Naive thymus-derived CD4-positive, alpha-beta T cell (primary cell): ENCODE measurements around the gene GRK2. TPM values are rescaled to one million over a fixed set of nuclear protein-coding genes. Genes with fewer than 3 reads are reported as not detected.

Experiments
- ATAC-seq: fragments of 150-1000 bp; cut with Tn5 transposase; 2 replicates; pipeline ENCODE4 v1.10.0; 2021; ENCODE audit warnings: mild to moderate bottlenecking, moderate library complexity
- CTCF ChIA-PET: fragments of 350-600 bp; sonication (Branson Sonifier 250); formaldehyde crosslinking; loops from one replicate; lab custom pipeline; 2021; ENCODE audit warnings: antibody characterized with exemption; lab: Charles Lee
- POLR2A ChIA-PET: fragments of 350-600 bp; sonication (Branson Sonifier 250); formaldehyde crosslinking; loops from one replicate; lab custom pipeline; 2021; ENCODE audit warnings: antibody characterized with exemption, inconsistent platforms; lab: Charles Lee
- DNase-seq, 9 donors: peaks; one replicate each; pipeline versions ENCODE4 v3.0.0 to v3.0.0-alpha.2; 2020 to 2022; ENCODE audit warnings: mixed read lengths in 1 of 9
- H3K27ac ChIP-seq: one replicate; pipeline ENCODE4 v1.7.0; 2013; ENCODE audit warnings: mild to moderate bottlenecking, low read depth, low read length, moderate library complexity
- H3K27me3 ChIP-seq, 2 donors: one replicate each; pipeline ENCODE4 v1.7.0; 2013; ENCODE audit warnings: low read length in 2 of 2, mild to moderate bottlenecking in 2 of 2, moderate library complexity in 2 of 2; ENCODE audit not compliant: control insufficient read depth in 2 of 2, insufficient read depth in 2 of 2
- H3K36me3 ChIP-seq, 3 experiments: 1 replicate in 2 of 3; 2 replicates in 1 of 3; pipeline ENCODE4 v1.7.0; 2013; ENCODE audit warnings: low read length in 3 of 3, mild to moderate bottlenecking in 3 of 3, moderate library complexity in 1 of 3; ENCODE audit not compliant: insufficient read depth in 3 of 3, control insufficient read depth in 2 of 3
- H3K4me1 ChIP-seq, 2 donors: one replicate each; pipeline ENCODE4 v1.7.0; 2013; ENCODE audit warnings: low read length in 2 of 2, mild to moderate bottlenecking in 2 of 2, moderate library complexity in 1 of 2; ENCODE audit not compliant: control insufficient read depth in 2 of 2, insufficient read depth in 2 of 2
- H3K4me3 ChIP-seq: 2 replicates; pipeline ENCODE4 v1.7.0; 2013; ENCODE audit warnings: mild to moderate bottlenecking, low read length
- H3K9me3 ChIP-seq, 3 experiments: 1 replicate in 2 of 3; 2 replicates in 1 of 3; pipeline ENCODE4 v1.7.0; 2013; ENCODE audit warnings: low read length in 3 of 3; ENCODE audit not compliant: control insufficient read depth in 2 of 3
- H3K27ac Mint-ChIP-seq, 9 donors: one replicate each; pipeline ENCODE4 v1.8.0; 2020 to 2022; ENCODE audit warnings: mixed read lengths in 9 of 9, mild to moderate bottlenecking in 8 of 9, moderate library complexity in 5 of 9, inconsistent platforms in 2 of 9
- H3K27me3 Mint-ChIP-seq, 5 donors: one replicate each; pipeline ENCODE4 v1.8.0; 2021 to 2022; ENCODE audit warnings: mixed read lengths in 5 of 5, mild to moderate bottlenecking in 1 of 5
- H3K36me3 Mint-ChIP-seq, 5 donors: one replicate each; pipeline ENCODE4 v1.8.0; 2020 to 2022; ENCODE audit warnings: mixed read lengths in 5 of 5, mild to moderate bottlenecking in 3 of 5, inconsistent platforms in 1 of 5
- H3K4me1 Mint-ChIP-seq, 7 donors: one replicate each; pipeline ENCODE4 v1.8.0; 2020 to 2022; ENCODE audit warnings: mixed read lengths in 7 of 7, mild to moderate bottlenecking in 3 of 7, inconsistent platforms in 1 of 7
- H3K4me3 Mint-ChIP-seq, 10 donors: one replicate each; pipeline ENCODE4 v1.8.0; 2020 to 2022; ENCODE audit warnings: mild to moderate bottlenecking in 10 of 10, mixed read lengths in 10 of 10, moderate library complexity in 6 of 10, inconsistent platforms in 2 of 10
- H3K9me3 Mint-ChIP-seq, 11 donors: one replicate each; pipeline ENCODE4 v1.8.0; 2020 to 2022; ENCODE audit warnings: mixed read lengths in 11 of 11, mild to moderate bottlenecking in 4 of 11, inconsistent platforms in 1 of 11, moderate library complexity in 1 of 11
- intact Hi-C, 2 donors: fragments of 100-400 bp; cut with micrococcal nuclease; formaldehyde crosslinking; loops; one replicate each; pipeline ENCODE4 v1.15.1; 2023
- polyA plus RNA-seq, 2 donors: library from polyadenylated mRNA; unstranded; fragments of 300-500 nt; fragmentation: Illumina TruSeq; gene quantifications; one replicate each; pipeline ENCODE4 v1.2.3, GENCODE V29; 2021
- total RNA-seq, 6 experiments: library from RNA in 5 of 6; stranded (reverse) in 5 of 6; gene quantifications; 1 replicate in 5 of 6; 2 replicates in 1 of 6; pipeline ENCODE4 v1.2.3 and lab custom pipeline; 2021 to 2026

GRK2 gene
- total and polyA plus RNA-seq, 7 experiments from 2014 or later, result 18.5 to 399 (median 310) TPM

DNA sequence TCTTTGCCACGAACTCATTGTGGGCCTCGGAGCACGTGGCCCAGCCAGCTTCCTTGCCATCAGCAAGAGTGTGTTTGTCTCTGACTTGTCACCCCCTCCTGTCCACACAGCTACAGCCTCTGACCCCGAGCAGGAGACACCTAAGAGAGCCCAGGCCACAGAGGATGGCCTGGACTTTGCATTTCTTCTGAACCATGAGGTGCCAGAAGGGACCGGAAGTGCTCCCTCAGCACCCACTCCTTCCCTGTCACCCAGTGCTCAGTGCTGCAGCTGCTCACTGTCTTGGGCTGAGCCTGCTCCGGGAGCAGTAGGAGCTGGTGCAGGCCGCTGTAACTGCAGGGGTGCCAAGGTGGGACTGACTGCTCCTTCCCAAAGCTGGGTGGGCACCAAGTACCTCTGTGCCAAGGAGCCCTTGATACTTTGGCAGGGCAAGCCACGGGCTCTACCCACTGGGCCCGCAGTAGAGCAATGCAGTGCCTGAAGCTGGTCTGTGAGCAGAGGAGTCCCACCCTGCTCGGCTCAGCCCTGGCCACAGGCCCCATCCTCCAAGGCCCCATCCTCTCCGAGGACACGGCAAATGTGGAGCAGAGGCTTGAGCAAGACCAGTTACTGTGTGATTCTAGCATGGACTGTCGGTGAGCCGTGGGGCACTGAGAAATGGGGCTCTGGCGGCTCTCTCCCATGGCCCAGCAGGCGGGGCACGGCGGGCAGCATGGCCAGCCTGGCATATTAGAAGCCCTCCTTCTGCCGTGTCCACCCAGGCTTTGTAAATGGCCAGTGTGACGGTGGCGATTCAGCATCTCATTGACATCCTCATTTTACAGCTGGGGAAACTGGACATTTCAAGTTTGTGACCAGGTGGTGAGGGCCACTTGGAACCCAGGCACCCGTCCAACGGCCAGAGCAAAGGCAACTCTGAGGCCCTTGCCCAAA lies 6.3 kb downstream of the GRK2 start:
- POLR2A ChIA-PET, result interaction anchor here (0.8 to 15.1 kb wide), 11 partner anchors 10 to 157 kb away, joined by 3 to 729 read pairs (median 10); partner anchors contain the start of genes ANKRD13D and POLD4
- H3K36me3 ChIP-seq, result peaks cover 0 to 16% (median 5%) of the 10 kb centered on the region in 3 experiments
- peak in 2 of 9 donors; percentile 38 for DNase-seq
- H3K27me3 ChIP-seq, result no peaks in the 10 kb centered on the region
- intact Hi-C loops, result loop anchor here in 1 of 2 donors (5.0 kb wide), 1 partner anchor 130 kb away; the partner anchor contains the start of genes PPP1CA and TBC1D10C
- H3K27me3 Mint-ChIP-seq, result no peaks in the 10 kb centered on the region
- no peaks in the 10 kb centered on the region for H3K9me3 ChIP-seq
- H3K4me1 Mint-ChIP-seq, result peaks cover 57 to 96% (median 88%) of the 10 kb centered on the region in 7 donors
- CTCF ChIA-PET, result interaction anchor here (0.8 to 2.2 kb wide), 7 partner anchors 9 to 342 kb away, joined by 3 to 19 read pairs (median 6); partner anchors contain the start of gene ANKRD13D
- peaks cover 0 to 62% (median 17%) of the 10 kb centered on the region in 5 donors for H3K36me3 Mint-ChIP-seq
- peaks cover 92 to 93% of the 10 kb centered on the region in 2 donors for H3K4me1 ChIP-seq
- H3K27ac Mint-ChIP-seq, result peak overlapping the region; percentile 87 to 100 (median 97)
- H3K9me3 Mint-ChIP-seq, result no peaks in the 10 kb centered on the region
- peak overlapping the region; percentile 93 for H3K27ac ChIP-seq
- no peak for ATAC-seq
- H3K4me3 Mint-ChIP-seq, result peak overlapping the region; percentile 91 to 99 (median 96)
- peak overlapping the region; percentile 94 for H3K4me3 ChIP-seq

DNA sequence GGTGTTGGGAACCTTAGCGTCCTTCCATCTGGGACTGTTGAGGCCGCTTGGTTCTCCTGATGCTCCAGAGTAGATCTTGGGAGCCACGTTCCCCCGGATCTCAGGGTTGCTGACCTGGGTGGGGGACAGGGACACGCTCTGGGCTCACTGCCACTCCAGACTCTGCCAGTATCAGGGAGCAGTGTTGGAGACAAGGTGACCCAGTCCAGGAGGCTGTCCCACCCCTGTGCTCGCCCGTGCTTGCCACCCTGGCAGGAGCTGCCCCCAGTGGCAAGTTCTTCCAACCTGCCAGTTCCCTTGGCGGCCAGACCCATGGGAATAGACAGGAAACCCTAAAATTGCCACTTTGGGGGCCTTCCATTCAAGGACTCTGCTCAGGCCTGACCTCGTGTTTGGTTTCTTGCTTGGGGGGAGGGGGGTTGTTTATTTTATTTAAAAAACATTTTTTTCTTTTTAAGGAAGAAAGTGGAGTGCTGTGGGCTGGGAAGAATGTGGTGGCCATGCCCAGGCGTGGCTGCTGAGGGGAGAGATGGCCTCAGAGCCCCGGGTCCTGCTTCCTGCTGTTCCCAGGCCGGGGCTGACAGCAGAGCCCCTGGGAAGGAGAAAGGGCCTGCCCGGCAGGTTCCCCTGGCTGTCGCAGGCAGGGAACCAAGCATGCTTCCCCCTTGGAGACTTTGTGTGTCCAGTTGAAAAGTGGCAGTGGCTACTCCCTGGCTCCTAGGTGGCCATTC lies 7.2 kb downstream of the GRK2 start:
- Histone ChIP-seq H3K27ac (peak overlapping the region; percentile 93), H3K36me3 (peaks cover 0 to 17% (median 5%) of the 10 kb centered on the region in 3 experiments), H3K4me3 (peak overlapping the region; percentile 94), H3K4me1 (peaks cover 96 to 98% of the 10 kb centered on the region in 2 donors), H3K9me3 (no peaks in the 10 kb centered on the region), H3K27me3 (no peaks in the 10 kb centered on the region)
- DNase-seq, result no peak
- Mint-ChIP-seq H3K9me3 (no peaks in the 10 kb centered on the region), H3K36me3 (peaks cover 0 to 55% (median 12%) of the 10 kb centered on the region in 5 donors), H3K27ac (peak overlapping the region in 8 of 9 donors; percentile 93 to 100 (median 98)), H3K4me1 (peaks cover 60 to 99% (median 85%) of the 10 kb centered on the region in 7 donors), H3K4me3 (peak overlapping the region; percentile 51 to 99 (median 96)), H3K27me3 (no peaks in the 10 kb centered on the region)
- no peak for ATAC-seq
- intact Hi-C loops, result loop anchor here in 1 of 2 donors (5.0 kb wide), 1 partner anchor 129 kb away; the partner anchor contains the start of genes PPP1CA and TBC1D10C
- POLR2A ChIA-PET, result interaction anchor here (1.2 to 15.1 kb wide), 6 partner anchors 11 to 130 kb away, joined by 3 to 729 read pairs (median 8); partner anchors contain the start of genes ANKRD13D and TBC1D10C
- CTCF ChIA-PET, result interaction anchor here (0.8 to 2.2 kb wide), 4 partner anchors 14 to 341 kb away, joined by 3 to 19 read pairs (median 4); partner anchors contain the start of gene ANKRD13D

DNA sequence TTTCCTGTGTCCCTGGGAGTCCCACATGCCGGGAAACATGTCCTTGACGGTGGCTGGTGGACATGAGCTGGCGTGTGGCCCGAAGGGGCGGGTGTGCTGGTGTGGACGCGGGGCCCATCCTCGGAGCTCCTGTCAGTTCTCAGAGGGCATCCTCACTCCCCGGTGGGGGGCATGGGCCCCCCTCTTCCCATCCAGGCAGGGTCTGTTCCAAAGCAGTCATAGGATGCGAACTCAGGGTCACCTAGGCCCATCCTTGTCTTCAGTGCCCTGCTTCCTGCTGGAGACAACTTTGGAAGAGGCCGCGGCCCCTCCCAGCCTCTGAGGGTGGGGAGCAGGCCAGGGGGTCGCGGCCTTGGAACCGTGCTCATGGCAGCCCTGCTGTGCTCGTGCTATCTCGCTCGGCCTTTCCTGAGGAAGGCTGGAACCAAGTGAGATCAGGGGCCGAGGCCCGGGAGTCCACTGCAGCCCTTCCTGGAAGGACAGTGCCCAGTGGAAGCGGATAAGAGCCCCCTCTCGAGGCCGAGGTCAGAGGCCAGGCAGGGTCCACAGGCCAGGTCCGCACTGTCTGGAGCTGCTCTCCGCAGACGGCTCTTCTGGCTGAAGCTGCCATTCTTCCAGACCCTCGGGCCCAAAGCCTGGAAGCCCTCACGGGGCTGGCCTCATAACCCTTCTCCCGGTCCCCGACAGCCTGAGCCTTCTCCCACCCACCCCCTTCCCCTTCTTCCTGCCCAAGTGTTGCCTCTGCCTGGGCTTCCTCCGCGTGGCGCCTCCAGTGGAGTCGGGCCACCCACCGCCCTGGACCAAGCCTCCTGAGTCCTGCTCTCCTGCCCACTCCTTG lies 8.7 kb downstream of the GRK2 start:
- peak overlapping the region; percentile 87 to 100 (median 97) for H3K27ac Mint-ChIP-seq
- H3K4me1 Mint-ChIP-seq, result peaks cover 68 to 99% (median 84%) of the 10 kb centered on the region in 7 donors
- DNase-seq (no peak), ATAC-seq (no peak)
- no peaks in the 10 kb centered on the region for H3K9me3 ChIP-seq
- H3K9me3 Mint-ChIP-seq, result no peaks in the 10 kb centered on the region
- H3K36me3 ChIP-seq, result peaks cover 9 to 29% (median 13%) of the 10 kb centered on the region in 3 experiments
- H3K4me1 ChIP-seq, result peaks cover 96 to 98% of the 10 kb centered on the region in 2 donors
- peak overlapping the region; percentile 93 for H3K27ac ChIP-seq
- peak overlapping the region; percentile 62 to 99 (median 92) for H3K4me3 Mint-ChIP-seq
- peaks cover 3 to 53% (median 15%) of the 10 kb centered on the region in 5 donors for H3K36me3 Mint-ChIP-seq
- no peaks in the 10 kb centered on the region for H3K27me3 ChIP-seq
- CTCF ChIA-PET, result interaction anchor here (3.6 kb wide), 1 partner anchor 7 kb away, joined by 19 read pairs; the partner anchor contains the start of gene GRK2
- intact Hi-C loops, result loop anchor here in 1 of 2 donors (5.0 kb wide), 1 partner anchor 127 kb away; the partner anchor contains the start of genes PPP1CA and TBC1D10C
- H3K4me3 ChIP-seq, result peak overlapping the region; percentile 46
- POLR2A ChIA-PET, result interaction anchor here (0.6 to 15.1 kb wide), 5 partner anchors 8 to 82 kb away, joined by 3 to 729 read pairs (median 4); partner anchors contain the start of genes ANKRD13D and GRK2
- no peaks in the 10 kb centered on the region for H3K27me3 Mint-ChIP-seq

DNA sequence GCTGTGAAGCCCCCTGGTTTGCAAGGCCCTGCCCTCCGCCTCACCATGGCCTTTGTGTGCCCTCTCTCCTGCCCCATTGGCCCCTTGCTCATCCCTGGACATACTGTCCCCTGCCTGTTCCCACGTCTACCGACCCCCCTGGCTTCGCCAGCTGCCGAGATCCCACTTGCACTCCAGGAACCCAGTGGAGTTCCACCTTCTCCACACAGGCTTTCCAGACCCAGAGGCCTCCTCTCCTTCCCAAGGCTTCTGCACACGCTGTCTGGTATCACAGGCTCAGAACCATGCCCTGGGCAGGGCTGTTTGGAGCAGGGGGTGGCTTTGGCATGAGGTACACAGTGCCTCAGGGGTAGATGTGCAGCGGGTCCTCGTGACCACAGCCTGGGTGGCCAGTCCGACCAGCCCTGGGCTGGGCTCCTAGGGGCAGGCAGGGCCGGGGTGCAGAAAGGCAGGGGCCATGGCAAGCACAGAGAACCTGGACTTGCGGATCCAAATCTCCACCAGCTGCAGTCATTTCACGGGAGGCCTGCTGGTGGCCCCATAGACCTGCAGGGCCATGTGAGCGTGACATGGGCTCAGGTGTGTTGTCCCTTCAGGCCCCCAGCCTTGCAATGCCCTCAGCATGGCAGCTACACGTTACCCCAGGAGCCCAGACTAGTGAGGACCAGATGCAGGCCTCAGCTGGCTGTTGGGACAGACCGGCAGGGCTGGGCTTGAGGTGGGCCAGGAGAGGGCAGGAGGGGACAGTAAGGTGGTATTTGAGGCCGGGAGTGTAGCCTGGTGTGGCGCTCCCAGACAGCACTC lies 9.5 kb downstream of the GRK2 start:
- ATAC-seq, result no peak
- Mint-ChIP-seq H3K27me3 (no peaks in the 10 kb centered on the region), H3K4me3 (peak overlapping the region; percentile 62 to 99 (median 88)), H3K4me1 (peaks cover 63 to 96% (median 80%) of the 10 kb centered on the region in 7 donors), H3K9me3 (no peaks in the 10 kb centered on the region), H3K27ac (peak overlapping the region; percentile 87 to 100 (median 97)), H3K36me3 (peaks cover 3 to 48% (median 8%) of the 10 kb centered on the region in 5 donors)
- POLR2A ChIA-PET, result interaction anchor here (0.5 to 15.1 kb wide), 6 partner anchors 9 to 1205 kb away, joined by 3 to 729 read pairs (median 4); partner anchors contain the start of genes ANKRD13D and GRK2
- DNase-seq, result peak in 4 of 9 donors; percentile 30 to 49 (median 38)
- intact Hi-C loops, result loop anchor here in 1 of 2 donors (2.0 kb wide), 1 partner anchor 41 kb away; no protein-coding TSS in a partner anchor
- CTCF ChIA-PET, result interaction anchor here (0.8 to 3.6 kb wide), 2 partner anchors 8 to 13 kb away, joined by 3 to 19 read pairs; partner anchors contain the start of genes ANKRD13D and GRK2
- Histone ChIP-seq H3K36me3 (peaks cover 18 to 38% (median 20%) of the 10 kb centered on the region in 3 experiments), H3K9me3 (no peaks in the 10 kb centered on the region), H3K27me3 (no peaks in the 10 kb centered on the region), H3K4me3 (peak overlapping the region; percentile 46), H3K27ac (peak overlapping the region; percentile 93), H3K4me1 (peaks cover 95 to 96% of the 10 kb centered on the region in 2 donors)
